Kasumi-1 (cell line): Measurements from ENCODE around the gene MAST2.
"Not testable (repeated sequence)": the region's sequence is repeated elsewhere in the genome, so short reads cannot be mapped to it uniquely, and the experiment has no call there.

Experiments
- DNase-seq, 2 experiments: peaks; one replicate each; lab custom pipeline; 2025; lab: John Stamatoyannopoulos, UW

MAST2 gene

GRCh38 chr1:45857755-45858492 is 54.5 kb downstream of the MAST2 start:
- not testable (repeated sequence) for DNase-seq

- no peak for DNase-seq
Measured at GRCh38 chr1:45859221-45859620, 55.8 kb downstream of the MAST2 start.

DNA sequence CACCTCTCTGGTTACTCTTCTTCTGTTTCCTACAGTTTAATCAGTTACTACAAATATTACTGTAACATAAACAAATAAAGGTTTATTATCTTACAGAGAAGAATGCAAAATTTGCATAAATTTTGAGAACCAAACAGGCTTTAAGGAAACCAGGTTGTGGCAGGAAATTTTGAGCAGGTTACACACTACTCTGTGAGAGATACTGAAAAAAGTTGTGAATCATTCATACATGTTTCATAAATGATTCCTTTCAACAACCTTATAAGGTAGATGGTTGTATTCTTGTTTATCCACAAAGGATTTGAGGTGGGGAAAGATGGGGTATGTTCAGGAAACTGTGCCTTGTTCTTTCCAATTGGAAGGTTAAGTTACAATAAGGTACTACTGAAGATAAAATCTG is 58.6 kb downstream of the MAST2 start:
- no peak for DNase-seq

DNA sequence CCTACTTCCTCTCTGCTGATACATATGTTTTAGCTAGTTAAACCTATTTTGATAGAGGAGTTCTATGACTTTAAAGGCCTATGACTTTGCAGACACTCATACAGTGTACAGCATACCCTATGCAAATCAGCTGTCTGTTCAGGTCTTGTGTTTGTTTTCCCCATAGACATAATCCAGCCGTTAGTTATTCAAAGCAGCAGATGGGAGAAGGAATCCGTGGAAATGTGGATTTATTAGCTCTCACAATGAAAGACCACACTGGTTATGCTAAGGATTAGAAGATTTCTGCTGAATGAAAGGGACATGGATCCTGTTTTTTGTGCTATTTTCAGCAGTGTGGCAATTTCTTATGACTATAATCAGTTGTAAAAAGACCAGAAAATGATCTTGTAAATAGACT is 59.8 kb downstream of the MAST2 start:
- no peak for DNase-seq

GRCh38 chr1:45864167-45865106 is 61.0 kb downstream of the MAST2 start:
- DNase-seq = no peak

DNA sequence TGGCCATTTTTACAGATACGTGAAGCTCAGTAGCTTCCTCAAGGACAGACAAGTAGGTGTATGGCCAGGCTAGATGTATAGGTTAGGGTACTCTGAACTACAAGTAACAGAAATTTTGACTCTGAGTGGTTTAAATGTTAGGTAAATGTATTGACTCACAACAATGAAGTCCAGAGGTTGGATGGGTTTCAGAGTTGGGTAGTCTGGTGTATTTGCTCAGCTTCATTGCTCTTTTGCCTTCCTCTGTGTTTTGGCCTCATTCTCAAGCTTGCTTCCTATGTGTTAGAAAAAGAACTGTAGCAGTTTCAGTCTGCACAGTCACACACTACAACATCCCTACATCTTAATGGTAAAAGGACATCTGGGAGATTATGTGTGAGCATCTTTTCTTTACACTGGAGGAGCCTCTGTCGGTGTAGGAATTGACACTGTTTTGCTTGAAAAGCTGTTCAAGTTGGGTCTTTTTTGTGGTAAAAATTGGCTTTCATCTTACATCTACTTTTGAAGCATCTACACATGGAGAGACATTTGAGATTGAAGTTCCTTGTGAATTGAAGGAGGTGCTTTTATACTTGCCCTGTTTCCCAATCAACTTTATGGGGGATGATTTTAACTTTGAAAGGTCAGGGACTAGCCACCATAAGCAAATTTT is 64.4 kb downstream of the MAST2 start:
- no peak for DNase-seq

DNA sequence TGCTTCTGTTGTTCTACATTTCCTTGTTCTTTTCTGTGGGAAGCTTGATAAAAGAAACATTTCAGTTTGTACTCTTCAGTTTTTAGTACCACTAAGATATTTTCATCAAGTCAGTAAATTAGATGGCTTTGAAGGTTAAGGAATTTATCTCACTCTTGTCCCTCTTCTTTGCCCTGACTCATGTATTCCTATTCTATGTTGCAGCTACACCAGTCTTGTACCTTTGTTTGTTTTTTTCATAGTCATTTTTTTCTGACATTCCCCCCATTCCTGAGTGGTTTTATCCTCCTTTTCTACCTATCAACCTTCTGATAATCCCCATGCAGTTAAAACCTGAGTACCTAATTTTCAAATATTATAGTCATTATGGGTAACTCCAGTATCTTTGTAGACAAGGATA is 65.4 kb downstream of the MAST2 start:
- no peak for DNase-seq

GRCh38 chr1:45870500-45870899 is 67.1 kb downstream of the MAST2 start:
- DNase-seq = no peak

DNA sequence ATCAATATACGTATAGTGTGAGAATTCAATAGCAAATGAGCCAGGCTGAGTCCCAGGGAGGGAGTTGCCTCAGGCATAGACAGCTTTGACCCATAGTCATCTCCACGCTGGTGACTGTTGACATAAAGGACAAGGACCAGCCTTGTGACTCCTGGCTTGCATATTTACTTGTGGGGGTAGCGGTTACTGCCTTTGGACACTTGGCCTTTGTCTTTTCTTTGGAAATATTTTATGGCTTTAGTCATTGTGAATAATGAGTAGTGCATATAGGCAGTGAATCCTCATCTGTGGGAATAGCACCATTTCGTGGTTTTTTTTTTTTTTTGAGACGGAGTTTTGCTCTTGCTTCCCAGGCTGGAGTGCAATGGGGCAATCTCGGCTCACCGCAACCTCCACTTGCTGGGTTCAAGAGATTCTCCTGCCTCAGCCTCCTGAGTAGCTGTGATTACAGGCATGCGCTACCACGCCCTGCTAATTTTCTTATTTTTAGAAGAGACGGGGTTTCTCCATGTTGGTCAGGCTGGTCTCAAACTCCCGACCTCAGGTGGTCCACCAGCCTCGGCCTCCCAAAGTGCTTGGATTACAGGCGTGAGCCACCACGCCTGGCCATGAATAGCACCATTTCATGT is 68.9 kb downstream of the MAST2 start:
- not testable (repeated sequence) for DNase-seq

DNA sequence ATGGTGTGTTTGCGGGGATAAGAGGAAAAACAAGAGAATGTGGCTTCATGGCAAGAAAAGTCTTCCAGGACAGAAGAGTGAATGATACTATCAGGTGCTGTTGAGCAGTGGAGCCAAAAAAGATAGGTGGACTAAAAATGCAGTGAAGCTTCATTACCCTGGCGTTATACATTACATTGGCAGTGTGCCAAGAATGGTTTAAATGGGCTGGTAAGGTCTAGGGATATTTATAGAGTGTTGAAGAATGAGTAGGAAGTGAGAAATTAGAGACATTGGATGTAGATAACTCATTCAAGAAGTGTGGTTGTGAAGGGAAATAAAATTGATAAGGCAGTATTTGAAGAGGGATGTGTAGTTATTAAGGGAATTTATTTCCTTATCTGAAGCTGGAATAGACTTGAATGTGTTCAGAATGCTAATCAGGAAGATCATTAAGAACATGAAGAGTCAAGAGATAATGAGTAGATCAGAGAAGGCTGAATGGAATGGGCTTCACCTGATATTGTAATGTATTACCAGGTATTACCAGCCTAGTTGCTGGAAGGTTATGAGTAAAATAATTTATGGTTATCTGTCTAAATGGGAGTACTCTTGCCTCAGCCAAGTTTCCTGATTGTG is 72.7 kb downstream of the MAST2 start:
- no peak for DNase-seq

DNA sequence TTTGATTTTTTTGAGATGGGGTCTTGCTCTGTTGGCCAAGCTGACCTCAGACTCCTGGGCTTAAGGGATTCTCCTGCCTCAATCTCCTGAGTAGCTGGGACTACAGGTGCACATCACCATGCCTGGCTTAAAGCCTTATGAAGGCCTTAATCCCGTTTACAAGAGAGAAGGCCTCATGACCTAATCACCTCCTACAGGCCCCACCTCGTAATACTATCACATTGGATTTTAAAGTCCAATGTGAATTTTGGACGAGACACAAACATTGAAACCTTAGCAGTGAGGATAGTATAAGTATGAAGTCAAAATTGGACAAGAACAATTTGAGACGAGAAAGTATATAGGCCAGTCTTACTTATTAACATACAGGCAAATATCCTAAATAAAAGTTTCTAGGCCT is 73.9 kb downstream of the MAST2 start:
- DNase-seq = no peak

DNA sequence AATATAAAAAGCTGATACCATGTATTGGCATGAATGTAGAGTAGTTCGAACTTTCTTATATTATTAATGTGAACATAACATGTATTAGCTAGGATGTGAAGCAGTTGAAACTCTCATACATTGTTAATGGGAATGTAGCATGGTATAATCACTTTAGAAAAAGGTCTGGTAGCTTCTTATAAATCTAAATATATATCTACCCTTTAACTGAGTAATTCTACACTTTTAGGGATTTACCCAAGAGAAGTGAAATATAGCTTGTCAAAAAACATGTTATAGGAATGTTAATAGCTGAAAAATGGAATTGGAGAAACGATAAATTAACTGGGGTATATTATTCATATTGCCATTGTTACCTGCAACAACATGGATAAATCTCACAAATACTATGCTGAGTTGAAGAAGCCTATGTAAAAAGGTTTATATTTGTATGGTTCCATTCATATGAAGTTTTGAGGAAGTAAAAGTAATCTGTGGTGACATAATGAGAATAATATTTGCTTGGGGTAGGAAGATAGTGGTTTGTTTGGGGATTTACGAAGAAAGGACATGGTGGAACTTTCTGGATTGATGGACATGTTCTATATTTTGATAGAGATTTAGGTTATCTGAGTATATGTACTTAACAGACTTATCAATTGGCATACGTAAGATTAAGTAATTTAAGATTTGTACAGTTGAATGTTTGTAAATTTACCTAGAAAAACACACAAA is 76.6 kb downstream of the MAST2 start:
- DNase-seq = peak in 1 of 2 experiments; percentile 22

DNA sequence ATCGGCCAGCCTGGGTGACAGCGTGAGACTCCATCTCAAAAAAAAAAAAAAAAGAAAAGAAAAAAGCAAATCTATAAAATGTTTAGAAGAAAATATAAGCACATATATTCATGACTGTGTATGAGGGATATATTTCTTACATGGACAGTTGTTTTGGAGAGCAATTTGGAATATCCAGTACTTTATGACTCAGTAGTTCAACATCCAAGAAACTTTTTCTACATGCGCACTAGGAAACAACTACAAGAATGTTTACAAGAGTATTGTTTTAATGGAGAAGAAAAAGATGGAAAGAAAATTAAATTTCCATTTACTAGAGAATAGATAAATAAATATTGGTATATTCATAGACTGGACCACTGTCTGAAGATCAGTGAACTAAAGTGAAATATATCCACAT is 77.5 kb downstream of the MAST2 start:
- DNase-seq = no peak

GRCh38 chr1:45883658-45884057 is 80.2 kb downstream of the MAST2 start:
- no peak for DNase-seq

- no peak for DNase-seq
Measured at GRCh38 chr1:45884700-45885099, 81.3 kb downstream of the MAST2 start.

GRCh38 chr1:45886229-45886628 is 82.8 kb downstream of the MAST2 start:
- no peak for DNase-seq

- no peak for DNase-seq
Measured at GRCh38 chr1:45887156-45887842, 83.9 kb downstream of the MAST2 start.

DNA sequence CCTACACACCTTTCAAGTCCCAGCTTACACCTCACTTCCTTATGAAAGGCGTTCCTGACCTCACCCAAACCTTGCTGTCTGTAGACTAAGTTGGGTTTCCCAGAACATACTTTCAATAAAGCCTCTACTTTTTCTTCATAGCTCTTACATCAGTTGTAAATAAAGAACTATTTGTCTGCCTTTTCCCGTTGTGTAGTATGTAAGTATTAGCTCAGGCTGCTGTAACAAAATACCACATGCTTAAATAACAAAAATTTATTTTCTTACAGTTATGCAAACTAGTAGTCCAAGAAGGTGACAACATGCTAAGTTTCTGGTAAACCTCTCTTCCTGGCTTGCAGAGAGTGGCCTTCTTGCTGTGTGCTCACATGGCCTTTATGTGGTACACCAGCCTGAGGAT is 86.7 kb downstream of the MAST2 start:
- no peak for DNase-seq

DNA sequence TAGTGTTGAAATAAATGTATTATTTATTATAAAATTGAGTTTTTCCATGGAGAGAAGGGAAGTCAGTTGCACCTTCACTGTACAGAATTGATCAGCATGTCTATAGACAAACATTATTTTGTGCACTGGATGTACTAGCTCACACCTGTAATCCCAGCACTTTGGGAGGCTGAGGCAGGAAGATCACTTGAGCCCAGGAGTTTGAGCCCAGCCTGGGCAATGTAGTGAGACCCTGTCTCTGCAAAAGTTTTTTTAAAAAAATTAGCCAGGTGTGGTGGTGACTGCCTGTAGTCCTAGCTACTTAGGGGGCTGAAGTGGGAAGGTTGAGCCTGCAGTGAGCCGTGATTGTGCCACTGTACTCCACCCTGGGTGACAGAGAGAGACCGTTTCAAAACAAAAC is 87.7 kb downstream of the MAST2 start:
- DNase-seq = no peak

DNA sequence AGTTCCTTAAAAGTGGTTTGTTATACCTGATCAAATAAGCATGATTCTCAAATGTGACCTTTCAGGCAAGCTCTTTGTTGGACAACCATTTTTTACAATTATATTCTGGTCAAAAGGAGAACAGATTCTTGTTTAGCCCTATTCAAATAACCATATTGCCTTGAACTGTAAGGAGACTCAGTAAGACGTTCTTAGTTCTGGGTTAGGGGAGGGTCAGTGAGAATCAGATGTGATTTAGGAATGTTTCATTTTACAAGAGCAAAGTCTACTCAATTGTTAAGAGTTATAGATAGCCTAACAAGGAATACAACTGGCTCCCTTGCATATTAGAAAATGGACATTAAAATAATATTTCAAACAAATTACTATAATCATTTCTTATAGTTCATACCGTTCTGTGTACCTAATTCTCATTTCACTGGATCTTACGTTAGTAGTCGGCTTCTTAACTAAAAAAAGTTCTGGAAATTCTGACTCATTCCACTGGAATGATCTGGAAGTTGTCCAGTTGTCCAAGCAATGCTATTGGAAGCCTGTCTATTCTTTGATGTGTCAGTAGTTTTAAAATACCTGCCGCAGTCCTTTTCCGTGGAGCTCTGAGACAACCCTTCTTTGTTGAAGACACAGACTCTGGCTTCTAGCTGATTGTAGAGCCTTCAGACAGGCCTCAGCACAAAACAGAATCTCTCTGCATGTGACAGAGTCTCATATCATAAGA is 88.8 kb downstream of the MAST2 start:
- no peak for DNase-seq
